GM12875 (cell line): ENCODE results near the gene NDST3.

Experiments used
- H3K4me3 ChIP-seq: one replicate; pipeline ENCODE4 v1.5.1; 2011; ENCODE audit warnings: low read depth, low read length, control low read depth
- CTCF ChIP-seq: IDR thresholded peaks from 2 replicates; pipeline ENCODE4 v1.5.1; 2011; ENCODE audit warnings: low read depth, mild to moderate bottlenecking, control low read depth, inconsistent platforms, low read length, moderate library complexity, borderline replicate concordance; ENCODE audit not compliant: insufficient read depth

The NDST3 gene

GRCh38 chr4:118193421-118193820 lies 159.1 kb downstream of the NDST3 start:
- no peak for TF ChIP-seq CTCF
- H3K4me3 ChIP-seq: no peak overlapping the region

- TF ChIP-seq CTCF: no peak
- no peak overlapping the region for H3K4me3 ChIP-seq
Measured at GRCh38 chr4:118206627-118207026, 172.3 kb downstream of the NDST3 start.

- H3K4me3 ChIP-seq: no peak overlapping the region
- no peak for TF ChIP-seq CTCF
Measured at GRCh38 chr4:118213101-118213500, 178.8 kb downstream of the NDST3 start.

GRCh38 chr4:118215826-118216225 lies 181.5 kb downstream of the NDST3 start:
- H3K4me3 ChIP-seq: no peak overlapping the region
- TF ChIP-seq CTCF: no peak

GRCh38 chr4:118221227-118221800 lies 187.0 kb downstream of the NDST3 start:
- no peak overlapping the region for H3K4me3 ChIP-seq
- no peak for TF ChIP-seq CTCF

- TF ChIP-seq CTCF: 0 out of 2 replicates have a peak, but pooled peaks have one; percentile 12
- H3K4me3 ChIP-seq: no peak overlapping the region
Measured at GRCh38 chr4:118224243-118224829, 190.1 kb downstream of the NDST3 start.

- no peak overlapping the region for H3K4me3 ChIP-seq
- no peak for TF ChIP-seq CTCF
Measured at GRCh38 chr4:118225511-118225910, 191.2 kb downstream of the NDST3 start.
